NCI-H2029 treated with DMSO at 0.1 percent for 48 hours (cell line): ENCODE measurements around the gene PLN.
A peak's percentile ranks its signal among the peaks of the same experiment; 100 is the strongest.

Experiments used
- DNase-seq: peaks from one replicate; lab custom pipeline; 2025; lab: John Stamatoyannopoulos, UW

Gene PLN

DNA sequence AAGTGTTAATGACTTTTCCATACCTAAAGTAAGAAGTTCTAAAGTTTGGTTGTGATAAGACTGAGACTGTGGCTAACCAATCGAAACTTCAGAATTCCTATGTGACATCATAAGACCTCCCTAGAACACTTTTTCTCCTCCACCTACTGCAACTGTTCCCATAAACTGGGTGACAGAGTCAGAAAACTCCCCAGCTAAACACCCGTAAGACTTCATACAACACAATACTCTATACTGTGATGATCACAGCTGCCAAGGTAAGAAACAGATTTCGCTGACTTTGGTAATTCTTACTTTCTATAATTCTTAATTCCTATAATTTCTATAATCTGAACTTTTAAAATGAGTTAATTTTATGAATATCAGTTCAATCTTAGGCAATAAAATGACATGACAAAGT, at the start of gene PLN:
Gene PLN (plus strand): TSS at position 161 of the 400 bp plus-strand sequence. CDS start 10,626 bp downstream, outside the sequence.
- no peak for DNase-seq

DNA sequence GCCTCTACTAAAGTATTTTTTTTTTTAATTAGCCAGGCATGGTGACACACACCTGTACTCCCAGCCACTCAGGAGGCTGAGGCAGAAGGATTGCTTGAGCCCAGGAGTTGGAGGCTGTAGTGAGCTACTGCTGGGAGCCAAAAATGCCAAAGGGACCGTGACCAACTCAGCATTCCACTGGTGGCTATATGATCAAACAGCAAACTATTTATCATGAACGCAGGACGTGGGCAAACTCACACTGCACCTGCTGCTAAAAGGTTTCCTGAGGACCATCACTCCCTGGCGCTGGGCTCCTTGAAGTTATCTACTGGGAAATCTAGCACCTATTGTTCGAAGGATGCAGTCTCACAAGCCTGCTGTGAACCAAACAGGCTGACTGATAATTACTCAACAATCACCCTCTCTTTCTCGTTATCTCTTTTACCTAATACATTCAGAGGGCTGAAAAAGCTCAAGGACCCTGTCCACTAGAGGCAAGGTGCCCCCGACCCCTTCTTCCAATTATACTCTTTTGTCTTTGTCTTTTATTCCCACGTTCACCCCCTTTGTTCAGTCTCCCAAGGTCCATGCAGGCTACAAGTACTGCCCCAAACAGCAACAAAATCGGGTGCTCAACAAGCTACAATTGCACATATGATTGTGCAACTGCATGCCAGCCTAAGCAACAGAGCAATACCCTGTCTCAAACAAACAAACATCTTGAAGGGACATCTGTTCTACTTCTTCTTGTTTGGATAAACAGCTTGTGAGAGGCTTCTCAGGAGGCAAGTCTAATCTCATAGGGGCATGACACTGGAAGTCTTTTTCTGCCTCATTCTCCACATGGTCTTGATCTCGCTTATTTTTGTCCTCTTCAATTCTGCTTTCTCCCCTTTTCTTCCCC, 47.7 kb upstream of the PLN start:
- no peak for DNase-seq

DNA sequence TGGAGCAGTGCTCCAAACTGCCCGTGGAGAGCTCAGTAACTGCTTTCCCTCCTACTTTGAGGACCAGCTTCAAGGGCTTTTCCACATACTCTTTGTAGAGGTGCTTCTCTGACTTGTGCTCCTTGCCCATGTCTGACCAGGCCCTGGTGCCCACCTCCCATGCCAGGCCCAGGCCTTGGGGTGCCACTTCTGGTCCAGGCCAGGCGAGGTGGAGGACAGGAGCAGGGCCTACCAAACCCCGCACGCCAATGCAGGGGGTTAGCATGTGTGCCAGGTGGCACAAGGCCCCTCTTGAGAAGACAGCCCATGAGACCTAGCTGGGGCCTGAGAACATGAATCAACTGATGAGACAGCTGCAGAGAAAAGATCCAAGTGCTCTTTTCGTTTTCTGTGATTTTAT, 47.0 kb upstream of the PLN start:
- no peak for DNase-seq

DNA sequence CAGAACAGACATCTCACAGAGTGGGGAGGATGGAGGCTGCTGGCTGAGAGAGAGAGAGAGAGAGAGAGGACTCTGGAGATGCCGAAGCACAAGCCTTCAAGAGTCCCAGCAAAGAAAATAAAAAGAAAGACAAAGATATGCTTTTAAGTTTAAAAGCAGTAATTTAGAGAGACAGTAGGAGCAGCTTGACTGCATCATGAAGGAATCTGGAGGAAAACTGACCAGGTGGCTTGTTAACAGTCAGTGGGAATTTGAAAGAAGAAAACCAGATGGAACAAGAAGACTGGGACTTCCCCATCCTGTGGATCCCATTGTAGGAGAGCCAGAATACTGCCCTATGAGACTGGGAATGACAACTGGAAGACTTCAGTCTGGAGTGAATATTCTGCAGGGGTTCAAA, 46.3 kb upstream of the PLN start:
- no peak for DNase-seq

DNA sequence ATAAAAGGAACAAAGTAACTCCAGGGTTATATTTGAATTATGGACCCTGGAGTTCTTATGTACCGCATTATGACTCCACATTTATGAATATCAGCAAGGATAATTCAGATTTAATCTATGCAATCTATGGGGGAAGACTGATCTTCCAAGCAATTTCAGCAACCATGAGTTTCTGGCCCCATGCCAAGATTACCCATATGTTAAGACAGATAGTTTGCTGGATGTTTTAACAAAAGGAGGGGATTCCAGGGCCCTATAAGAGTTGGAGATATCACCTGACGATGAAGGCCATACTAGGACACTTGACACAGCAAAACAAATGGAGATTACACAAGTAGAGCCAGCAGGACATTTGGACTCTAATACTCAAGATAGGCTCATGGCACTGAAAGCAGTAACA, 45.9 kb upstream of the PLN start:
- no peak for DNase-seq

DNA sequence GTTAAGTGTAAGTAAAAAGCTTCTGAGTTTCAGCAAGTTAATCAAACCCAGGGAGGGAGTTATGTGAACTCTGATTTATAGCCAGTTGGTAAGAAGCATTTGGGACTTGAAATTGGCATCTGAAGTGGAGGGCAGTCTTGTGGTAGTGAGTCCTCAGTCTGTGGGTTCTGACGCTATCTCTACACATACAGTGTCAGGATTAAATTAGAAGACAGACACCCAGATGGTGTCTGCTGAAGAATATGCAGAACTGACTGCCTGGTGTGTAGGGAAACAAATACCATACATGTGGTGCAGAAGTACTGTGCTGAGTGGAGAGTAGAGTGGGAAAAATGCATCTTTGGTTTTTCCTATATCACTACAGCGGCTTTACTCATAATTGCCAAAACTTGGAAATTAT, 43.5 kb upstream of the PLN start:
- no peak for DNase-seq

DNA sequence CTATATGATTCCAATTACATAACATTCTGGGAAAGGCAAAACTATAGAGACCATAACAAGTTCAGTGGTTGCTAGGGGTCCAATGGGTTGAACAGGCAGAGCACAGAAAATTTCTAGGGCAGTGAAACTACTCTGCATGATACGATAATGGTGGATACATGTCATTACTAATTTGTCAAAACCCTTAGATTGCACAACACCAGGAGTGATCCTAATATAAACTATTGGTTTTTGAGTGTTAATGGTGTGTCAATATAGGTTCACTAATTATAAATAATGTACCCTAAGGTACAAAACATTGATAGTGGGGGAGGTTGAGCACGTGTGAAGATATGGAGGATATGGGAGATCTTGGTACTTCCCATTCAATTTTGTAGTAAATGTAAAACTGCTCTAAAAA, 42.4 kb upstream of the PLN start:
- no peak for DNase-seq

DNA sequence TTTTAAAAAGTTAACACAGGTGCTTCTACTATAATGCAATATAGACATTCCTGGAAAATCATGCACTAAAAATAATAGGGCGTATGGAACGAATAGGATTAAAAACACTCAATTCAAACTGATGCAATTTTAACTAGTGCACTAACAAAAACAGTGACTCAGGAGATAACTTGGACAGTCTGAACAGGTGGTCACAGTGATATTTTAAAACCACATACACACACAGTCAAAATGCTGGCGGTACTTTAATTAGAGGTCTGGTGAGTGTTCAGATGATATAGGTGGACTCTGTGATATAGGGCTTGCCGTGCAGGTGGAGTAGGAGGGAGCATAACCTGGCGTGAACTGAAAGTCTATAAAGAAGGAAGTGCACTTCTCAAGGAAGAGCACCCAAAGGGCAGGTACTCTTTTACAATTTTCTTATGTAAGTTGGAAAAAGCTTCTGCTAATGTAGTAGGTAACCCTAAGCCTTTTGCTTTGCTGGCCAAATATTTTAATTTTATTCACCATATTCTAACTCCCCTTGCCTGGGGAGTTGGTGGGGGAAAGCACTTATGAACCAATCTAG, 41.9 kb upstream of the PLN start:
- DNase-seq: no peak

DNA sequence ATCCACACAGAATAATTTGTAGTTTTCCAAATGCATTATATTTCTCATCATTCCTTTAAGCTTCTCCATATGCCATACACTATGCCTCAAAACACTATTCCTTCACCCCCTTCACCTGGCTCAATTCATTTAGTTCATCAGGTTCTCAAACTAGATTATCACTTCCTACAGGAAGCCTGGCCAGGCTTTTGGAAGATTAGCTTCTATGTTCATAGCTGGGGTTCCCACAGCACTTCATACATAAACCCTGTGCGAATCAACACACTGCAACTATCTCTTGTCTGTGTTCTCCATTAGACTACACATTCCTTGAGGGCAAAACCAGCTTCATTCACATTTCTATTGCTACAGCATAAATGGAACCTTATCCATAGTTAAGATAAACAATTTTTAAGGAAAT, 40.5 kb upstream of the PLN start:
- no peak for DNase-seq

DNA sequence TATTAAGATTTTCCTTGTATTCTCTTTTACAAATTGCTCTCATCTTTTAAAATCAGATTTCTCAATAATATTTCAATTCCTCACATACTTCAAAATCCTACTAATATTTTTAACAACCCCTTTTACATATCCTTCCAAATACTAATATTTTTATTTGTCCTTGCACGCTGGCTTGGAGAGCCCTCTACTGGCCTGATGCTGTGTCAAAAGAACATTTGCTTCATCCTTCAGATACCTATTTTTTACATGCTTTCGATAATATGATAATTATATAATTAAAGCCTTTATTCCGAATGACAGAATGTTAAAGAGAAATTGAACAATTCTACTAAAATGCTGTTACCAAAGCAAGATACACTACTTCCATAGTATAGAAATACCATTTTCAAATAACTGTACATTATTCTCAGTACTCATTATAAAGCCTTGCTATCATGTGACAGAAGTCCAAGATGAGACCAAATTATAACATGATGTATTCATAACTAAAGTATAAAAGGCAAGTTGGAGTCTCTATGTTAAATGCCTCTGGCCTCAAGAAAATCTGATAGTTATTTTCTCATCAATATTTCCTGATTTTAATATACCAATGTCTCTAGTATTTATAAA, 39.0 kb upstream of the PLN start:
- DNase-seq: peak; percentile 41

DNA sequence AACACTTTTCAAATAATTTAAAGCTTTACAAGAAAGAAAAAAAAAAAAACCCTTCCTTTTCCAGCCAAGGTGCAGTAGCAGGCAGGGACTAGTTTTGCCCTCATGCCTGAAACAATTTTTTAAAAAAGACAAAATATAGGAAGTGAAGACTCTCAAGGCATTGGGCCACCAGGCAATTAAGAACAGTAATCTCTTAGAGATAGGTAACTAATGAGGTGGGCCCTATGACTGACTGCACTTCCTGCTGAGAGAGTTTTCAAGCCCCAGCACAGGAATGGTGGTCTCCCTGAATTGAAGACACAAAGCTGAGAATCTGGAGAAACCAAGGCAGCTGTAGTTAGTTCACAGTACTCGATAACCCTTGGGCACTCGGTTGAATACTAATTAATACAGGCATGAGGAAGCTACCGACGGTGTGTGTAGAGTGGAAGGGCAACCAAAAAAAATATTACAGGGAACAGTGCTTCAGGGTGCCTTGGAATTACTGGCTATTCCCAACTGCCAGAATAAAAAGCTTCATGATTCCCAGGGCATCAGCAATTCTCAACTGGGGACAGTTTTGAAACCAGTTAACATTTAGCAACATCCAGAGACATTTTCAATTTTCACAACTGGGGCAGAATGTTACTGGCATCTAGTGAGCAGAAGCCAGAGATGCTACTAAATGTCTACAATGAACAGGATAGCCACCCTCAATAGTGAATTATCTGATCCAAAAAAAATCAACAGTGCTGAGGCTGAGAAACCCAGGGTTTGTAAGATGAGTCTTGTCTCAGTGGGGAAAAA, 36.0 kb upstream of the PLN start:
- no peak for DNase-seq

DNA sequence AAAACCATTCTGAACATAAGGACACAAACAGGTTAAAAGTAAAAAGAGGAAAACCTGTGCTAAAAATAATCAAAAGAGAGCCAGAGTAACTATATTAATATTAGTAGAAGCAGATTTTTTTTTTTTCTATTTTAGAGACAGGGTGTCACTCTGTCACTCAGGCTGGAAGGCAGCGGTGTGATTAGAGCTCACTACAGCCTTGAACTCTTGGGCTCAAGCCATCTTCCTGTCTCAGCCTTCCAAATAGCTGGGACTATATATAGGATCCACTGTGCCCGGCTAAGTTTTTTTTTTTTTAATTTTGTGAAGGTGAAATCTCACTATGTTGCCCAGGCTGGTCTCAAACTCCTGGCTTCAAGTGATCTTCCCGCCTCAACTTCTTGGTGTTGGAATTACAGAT, 33.4 kb upstream of the PLN start:
- DNase-seq: no peak

DNA sequence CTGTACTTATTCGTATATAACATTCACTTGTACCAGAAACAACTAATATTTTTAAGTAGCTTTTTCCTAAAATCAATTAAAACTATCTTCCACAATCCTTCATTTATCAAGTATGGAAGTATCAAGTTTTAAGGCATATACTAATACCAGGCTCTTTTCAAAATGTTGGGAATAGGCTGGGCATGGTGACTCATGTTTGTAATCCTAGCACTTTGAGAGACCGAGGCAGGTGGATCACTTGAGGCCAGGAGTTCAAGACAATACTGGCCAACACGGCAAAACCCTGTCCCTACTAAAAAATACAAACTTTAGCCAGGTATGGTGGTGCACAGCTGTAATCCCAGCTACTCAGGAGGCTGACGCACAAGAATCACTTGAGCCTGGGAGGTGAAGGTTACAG, 25.7 kb upstream of the PLN start:
- no peak for DNase-seq

DNA sequence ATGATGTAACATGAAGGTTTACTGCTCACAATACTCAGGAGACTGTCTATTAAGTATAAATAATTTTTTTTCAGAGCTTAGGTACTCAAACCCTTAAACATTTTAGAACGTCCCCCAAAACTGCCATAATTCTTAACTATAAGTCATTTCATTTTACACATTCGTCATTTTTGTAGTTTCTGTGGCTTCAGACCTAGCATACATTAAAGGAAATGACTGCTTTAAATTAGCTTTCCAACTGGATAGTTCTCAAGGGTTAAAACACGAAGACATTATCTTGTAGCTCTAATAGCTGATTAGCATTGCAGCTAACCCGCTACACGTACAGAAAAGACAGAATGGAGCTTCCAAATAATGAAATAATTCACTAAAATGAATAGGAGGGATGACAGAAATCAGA, 24.9 kb upstream of the PLN start:
- no peak for DNase-seq

DNA sequence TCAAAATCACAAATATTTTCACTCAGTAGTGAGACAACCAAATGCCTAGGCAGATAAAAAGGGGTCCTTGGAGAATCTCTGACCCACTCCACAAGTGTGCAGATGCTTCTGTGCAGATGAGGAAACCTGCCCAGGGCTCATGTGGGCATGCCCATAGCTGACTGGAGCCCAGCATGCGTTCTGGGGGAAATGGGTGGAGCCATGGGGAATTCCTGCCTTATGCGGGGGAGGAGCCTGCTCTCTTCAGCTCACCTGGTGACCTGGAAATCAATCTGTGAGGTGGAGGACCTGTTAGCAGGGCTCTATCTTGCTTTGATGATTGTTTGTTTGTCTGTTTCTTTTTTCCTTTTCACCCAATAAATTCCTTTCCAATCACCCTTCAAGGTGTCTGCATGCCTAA, 23.4 kb upstream of the PLN start:
- DNase-seq: no peak

DNA sequence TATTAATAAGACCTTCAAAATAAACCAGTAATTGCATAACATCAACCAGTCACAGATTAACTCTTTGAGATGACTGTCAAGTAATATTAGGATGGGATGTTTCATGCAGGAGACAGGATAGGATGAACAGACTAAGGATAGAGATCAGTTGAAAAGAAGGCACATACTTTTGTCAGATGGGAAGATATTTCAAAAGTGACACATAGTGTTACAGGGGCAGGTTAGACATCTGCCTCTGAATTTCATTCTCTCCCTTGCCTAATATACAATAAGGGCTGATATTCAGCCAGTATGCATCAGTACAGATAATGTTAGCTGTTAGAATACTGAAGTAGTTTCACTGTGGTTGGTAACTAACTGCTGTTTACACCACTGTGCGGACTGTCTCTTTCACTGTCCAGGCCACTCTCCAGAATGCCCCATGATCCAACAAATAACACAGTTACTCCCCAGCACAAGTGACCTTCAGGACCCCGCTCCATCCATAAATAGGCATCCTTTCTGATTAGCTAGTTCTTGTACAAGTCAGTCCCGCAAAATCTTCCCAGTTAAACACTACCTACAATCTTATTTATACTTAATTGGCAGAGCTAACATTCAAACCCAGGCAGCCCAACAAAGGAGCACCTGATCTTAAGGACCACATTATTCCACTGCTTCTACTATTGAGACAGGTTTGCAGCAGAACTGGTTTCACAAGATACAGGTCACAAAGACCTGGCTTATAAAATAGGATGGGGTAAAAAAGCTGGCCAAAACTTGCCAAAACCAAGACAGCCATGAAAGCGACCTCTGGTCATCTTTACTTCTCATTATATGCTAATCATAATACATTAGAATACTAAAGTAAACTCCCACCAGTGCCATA, 21.9 kb upstream of the PLN start:
- DNase-seq: peak; percentile 22

DNA sequence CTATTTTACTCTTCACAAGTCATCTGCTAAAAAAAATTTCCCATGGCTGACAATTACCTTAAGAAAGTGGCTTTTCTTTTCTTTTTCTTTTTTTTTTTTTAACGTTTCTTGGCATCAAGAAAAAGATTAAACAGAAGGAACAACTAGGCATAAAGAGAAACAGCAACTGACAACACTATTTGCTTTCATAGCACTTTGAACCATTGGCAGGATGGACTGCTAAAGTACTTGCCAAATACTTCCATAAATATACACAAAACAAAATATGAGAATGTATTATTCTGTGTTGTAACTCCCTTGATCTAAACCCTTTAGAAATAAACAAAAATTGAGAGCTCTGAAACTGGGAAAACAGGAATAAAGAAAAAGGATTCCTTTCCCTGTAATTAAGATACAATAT, 20.0 kb upstream of the PLN start:
- DNase-seq: no peak

DNA sequence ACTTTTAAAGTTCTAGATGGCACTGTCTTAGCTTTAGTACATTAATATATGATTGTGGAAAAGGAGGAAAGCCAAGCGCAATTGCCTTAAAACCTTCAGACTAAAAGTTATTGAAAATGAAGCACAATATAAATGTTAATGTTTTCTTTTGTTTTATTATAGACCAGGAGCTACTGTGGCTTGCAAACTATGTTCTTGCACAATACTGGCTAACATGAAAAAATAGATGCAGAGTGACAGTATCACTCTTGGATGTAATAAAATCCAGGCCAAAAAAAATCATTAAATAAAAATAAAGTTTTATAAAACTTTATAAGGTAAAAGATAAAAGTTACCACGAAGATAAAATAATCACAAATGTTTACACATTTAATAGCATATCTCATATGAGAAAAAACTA, 18.3 kb upstream of the PLN start:
- DNase-seq: no peak

DNA sequence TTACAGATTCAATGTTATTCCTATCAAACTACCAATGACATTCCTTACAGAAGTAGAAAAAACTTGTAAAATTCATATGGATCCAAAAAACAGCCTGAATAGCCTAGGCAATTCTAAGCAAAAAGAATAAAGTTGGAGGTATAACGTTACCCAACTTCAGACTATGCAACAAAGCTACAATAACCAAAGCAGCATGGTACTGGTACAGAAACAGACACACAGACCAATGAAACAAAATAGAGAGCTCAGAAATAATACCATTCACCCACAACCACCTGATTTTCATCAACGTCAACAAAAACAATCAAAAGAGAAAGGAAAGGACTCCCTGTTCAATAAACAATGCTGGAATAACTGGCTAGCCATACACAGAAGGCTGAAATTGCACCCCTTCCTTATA, 17.2 kb upstream of the PLN start:
- DNase-seq: no peak

DNA sequence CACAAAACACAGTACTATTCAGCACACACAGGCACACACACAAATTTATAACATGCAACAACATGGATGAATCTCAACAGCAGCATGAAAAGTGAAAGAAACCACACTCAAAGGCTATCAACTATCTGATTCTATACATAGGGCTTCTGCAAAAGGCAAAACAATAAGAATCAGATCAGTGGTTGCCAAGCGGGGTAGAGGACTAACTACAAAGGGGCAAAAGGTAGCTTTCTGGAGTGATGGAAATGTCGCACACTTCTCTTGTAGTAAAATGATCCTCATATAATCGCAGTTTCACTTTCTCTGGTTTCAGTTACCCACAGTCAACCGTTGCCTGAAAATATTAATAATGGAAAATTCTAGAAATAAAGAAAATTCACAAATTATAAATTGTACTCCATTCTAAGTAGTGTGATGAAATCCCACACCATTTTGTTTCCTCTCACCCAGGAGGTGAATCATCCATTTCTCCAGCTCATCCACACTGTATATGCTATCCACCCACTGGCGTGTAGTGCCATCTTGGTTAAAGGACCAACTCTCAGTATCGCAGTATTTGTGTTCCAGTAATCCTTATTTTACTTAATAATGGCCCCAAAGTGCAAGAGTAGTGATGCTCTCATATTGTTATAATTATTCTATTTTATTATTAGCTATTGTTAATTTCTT, 12.8 kb upstream of the PLN start:
- no peak for DNase-seq

DNA sequence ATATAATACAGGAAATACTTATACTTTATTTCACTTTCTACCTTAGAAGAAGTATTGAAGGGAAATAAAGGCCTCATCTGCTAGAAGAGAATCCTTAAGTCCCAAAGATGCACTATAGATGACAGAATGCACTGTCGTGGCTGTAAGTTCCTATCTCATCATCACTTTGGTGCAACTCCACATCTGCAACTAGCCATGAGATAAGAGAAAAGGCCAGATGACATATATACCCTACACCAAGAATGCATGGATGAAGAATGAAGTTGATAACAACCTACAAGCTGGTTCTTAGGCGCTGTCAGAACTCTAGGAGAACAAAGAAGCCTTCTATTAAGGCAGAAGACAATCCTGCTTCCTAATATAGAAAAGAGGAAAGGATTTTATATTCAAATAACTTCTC, 11.6 kb upstream of the PLN start:
- DNase-seq: no peak
